ENCODE measurements around the gene LINGO1. TPM values are rescaled to one million over a fixed set of nuclear protein-coding genes. Genes with fewer than 3 reads are reported as not detected.

Gene LINGO1
- total RNA-seq, 1 experiment from 2014 or later, result 51.3 TPM

DNA sequence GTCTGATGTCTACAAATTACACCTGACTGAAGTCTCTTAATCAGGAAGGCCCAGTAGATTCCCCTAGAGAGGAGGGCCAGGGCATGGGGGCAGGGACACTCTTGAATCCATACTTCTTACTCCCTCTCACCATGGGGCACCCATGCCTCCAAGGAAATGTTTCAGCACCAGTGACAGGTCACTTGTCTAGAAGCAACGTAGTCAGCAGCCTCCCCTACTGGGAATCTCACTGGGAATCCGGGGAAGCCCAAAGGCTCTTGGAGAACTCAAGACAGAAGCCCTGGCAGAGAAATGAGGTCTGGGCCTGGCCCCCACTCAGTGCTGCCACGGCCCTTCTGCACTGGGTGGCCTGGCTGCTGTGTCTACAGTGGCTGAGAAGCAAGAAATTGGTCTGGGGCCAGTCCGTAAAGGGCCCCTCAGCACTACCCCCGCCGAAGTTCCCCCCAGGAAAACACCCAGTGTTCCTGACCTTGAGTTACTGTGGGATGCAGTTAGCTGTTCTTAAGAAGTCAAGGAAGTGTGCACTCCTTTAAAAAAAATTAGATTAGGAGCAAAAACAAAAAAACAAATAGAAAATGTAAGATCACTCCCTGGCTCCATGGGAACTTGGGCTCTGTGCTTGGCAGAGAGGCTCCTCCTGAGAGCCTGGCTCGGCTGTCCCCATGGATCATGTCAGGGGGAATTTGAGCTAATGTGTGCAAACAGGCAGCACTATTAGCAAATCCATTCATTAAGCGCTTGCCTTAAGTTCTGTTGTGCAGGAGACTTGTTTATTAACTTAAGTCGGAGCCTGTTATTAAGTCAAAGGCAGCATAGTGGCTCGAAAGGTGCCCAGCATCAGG, 5.4 kb upstream of the LINGO1 start:
- POLR2A ChIA-PET, result no interaction called here
- CTCF ChIA-PET, result interaction anchor here (1.0 to 7.7 kb wide), 4 partner anchors 20 to 233 kb away, joined by 3 to 237 read pairs (median 4); no protein-coding TSS in a partner anchor
- TF ChIP-seq TP53 (CRISPR knock-in tag; IDR thresholded peaks at IDR 0.05) (no peak), ZNF423 (CRISPR knock-in tag; IDR thresholded peaks at IDR 0.05) (peak; percentile 47), NR3C1 (CRISPR knock-in tag; conservative IDR thresholded peaks at IDR 0.05; ENCODE audit: low read depth) (no peak)
- peaks cover 35% of the 10 kb centered on the region for H3K4me1 Mint-ChIP-seq
- no peak for DNase-seq (ENCODE audit: low spot score)
- H3K36me3 Mint-ChIP-seq, result no peaks in the 10 kb centered on the region
- peaks cover 7% of the 10 kb centered on the region for H3K27me3 Mint-ChIP-seq (ENCODE audit: low read depth)
- no peak overlapping the region for H3K27ac Mint-ChIP-seq
- no peak for ATAC-seq
- H3K4me3 Mint-ChIP-seq, result no peak overlapping the region
- H3K9me3 Mint-ChIP-seq, result no peaks in the 10 kb centered on the region

DNA sequence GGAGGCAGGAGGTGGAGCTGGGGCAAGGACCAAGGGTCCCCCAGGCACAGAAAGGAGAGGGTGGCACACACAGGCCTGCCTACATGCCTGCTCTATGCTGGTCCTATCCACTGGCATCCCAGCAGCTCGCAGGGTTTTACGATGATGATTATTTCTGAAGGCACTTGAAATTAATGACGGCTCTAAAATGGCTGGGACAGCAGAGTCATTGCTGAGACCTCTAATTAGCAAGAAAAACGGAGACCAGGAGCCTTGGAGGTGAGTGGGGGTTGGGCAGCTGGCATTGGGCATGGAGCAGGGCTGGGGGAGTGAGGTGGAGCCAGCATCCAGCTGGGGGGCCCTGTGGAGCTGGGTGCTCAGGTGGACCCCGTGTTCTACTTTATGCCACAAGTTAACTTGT, 3.5 kb upstream of the LINGO1 start:
- no peak overlapping the region for H3K27ac Mint-ChIP-seq
- H3K9me3 Mint-ChIP-seq, result no peaks in the 10 kb centered on the region
- DNase-seq (ENCODE audit: low spot score) (no peak), ATAC-seq (no peak)
- ChIA-PET CTCF (interaction anchor here (1.2 to 7.7 kb wide), 7 partner anchors 8 to 449 kb away, joined by 3 to 237 read pairs (median 4); no protein-coding TSS in a partner anchor), POLR2A (no interaction called here)
- peaks cover 30% of the 10 kb centered on the region for H3K4me1 Mint-ChIP-seq
- TF ChIP-seq, protein P1, sequence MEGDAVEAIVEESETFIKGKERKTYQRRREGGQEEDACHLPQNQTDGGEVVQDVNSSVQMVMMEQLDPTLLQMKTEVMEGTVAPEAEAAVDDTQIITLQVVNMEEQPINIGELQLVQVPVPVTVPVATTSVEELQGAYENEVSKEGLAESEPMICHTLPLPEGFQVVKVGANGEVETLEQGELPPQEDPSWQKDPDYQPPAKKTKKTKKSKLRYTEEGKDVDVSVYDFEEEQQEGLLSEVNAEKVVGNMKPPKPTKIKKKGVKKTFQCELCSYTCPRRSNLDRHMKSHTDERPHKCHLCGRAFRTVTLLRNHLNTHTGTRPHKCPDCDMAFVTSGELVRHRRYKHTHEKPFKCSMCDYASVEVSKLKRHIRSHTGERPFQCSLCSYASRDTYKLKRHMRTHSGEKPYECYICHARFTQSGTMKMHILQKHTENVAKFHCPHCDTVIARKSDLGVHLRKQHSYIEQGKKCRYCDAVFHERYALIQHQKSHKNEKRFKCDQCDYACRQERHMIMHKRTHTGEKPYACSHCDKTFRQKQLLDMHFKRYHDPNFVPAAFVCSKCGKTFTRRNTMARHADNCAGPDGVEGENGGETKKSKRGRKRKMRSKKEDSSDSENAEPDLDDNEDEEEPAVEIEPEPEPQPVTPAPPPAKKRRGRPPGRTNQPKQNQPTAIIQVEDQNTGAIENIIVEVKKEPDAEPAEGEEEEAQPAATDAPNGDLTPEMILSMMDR (IDR thresholded peaks at IDR 0.05), result no peak
- TF ChIP-seq, protein P2, sequence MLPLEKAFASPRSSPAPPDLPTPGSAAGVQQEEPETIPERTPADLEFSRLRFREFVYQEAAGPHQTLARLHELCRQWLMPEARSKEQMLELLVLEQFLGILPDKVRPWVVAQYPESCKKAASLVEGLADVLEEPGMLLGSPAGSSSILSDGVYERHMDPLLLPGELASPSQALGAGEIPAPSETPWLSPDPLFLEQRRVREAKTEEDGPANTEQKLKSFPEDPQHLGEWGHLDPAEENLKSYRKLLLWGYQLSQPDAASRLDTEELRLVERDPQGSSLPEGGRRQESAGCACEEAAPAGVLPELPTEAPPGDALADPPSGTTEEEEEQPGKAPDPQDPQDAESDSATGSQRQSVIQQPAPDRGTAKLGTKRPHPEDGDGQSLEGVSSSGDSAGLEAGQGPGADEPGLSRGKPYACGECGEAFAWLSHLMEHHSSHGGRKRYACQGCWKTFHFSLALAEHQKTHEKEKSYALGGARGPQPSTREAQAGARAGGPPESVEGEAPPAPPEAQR (CRISPR knock-in tag; IDR thresholded peaks at IDR 0.05), result no peak
- TF ChIP-seq, protein P3, sequence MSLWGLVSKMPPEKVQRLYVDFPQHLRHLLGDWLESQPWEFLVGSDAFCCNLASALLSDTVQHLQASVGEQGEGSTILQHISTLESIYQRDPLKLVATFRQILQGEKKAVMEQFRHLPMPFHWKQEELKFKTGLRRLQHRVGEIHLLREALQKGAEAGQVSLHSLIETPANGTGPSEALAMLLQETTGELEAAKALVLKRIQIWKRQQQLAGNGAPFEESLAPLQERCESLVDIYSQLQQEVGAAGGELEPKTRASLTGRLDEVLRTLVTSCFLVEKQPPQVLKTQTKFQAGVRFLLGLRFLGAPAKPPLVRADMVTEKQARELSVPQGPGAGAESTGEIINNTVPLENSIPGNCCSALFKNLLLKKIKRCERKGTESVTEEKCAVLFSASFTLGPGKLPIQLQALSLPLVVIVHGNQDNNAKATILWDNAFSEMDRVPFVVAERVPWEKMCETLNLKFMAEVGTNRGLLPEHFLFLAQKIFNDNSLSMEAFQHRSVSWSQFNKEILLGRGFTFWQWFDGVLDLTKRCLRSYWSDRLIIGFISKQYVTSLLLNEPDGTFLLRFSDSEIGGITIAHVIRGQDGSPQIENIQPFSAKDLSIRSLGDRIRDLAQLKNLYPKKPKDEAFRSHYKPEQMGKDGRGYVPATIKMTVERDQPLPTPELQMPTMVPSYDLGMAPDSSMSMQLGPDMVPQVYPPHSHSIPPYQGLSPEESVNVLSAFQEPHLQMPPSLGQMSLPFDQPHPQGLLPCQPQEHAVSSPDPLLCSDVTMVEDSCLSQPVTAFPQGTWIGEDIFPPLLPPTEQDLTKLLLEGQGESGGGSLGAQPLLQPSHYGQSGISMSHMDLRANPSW (CRISPR knock-in tag; conservative IDR thresholded peaks at IDR 0.05; ENCODE audit: low read depth), result no peak
- no peaks in the 10 kb centered on the region for H3K36me3 Mint-ChIP-seq
- no peak overlapping the region for H3K4me3 Mint-ChIP-seq
- H3K27me3 Mint-ChIP-seq (ENCODE audit: low read depth), result peaks cover 7% of the 10 kb centered on the region

DNA sequence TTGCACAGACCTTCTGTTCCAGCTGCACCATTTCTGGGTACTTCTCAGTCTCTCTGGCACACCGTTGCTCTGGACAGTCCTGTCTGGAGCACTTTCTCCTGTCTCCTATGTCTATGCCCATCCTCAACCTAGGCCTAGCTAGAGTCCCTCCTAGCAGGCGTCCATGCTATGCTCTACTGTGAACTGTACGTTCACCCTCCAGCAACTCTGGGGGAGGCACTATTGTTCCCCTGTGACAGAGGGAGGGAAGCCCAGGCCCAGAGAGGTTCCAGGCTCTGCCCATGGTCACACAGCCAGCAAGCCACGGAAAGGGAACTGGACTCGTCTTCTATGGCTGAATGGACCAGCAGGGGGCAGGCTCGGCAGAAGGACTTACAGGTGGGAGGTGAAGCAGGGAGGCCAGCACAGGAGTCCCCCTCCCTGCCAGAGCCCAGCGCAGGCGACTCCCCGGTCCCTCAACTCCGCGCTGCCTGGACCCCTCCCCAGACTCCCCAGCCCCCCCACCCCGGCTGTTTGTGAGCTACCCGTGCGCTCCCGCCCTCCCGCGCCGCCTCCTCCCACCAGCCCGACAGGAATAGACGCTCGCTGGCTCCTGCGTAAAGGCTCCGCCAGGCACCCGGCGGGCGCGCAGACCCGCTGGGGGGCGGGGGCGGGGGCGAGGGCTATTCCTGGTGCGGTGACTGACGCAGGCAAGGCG, 1.7 kb upstream of the LINGO1 start:
- Mint-ChIP-seq H3K9me3 (no peaks in the 10 kb centered on the region), H3K4me3 (peak overlapping the region; percentile 64), H3K4me1 (peaks cover 47% of the 10 kb centered on the region), H3K27me3 (ENCODE audit: low read depth) (peaks cover 7% of the 10 kb centered on the region), H3K36me3 (no peaks in the 10 kb centered on the region), H3K27ac (peak overlapping the region; percentile 93)
- ATAC-seq, result peak; percentile 15
- POLR2A ChIA-PET, result interaction anchor here (0.8 to 1.9 kb wide), 9 partner anchors 9 to 184 kb away, joined by 3 to 9 read pairs (median 4); no protein-coding TSS in a partner anchor
- peak; percentile 92 for DNase-seq (ENCODE audit: low spot score)
- CTCF ChIA-PET, result interaction anchor here (0.6 to 7.7 kb wide), 59 partner anchors 10 to 661 kb away, joined by 3 to 237 read pairs (median 8); no protein-coding TSS in a partner anchor
- TF ChIP-seq, protein P4, sequence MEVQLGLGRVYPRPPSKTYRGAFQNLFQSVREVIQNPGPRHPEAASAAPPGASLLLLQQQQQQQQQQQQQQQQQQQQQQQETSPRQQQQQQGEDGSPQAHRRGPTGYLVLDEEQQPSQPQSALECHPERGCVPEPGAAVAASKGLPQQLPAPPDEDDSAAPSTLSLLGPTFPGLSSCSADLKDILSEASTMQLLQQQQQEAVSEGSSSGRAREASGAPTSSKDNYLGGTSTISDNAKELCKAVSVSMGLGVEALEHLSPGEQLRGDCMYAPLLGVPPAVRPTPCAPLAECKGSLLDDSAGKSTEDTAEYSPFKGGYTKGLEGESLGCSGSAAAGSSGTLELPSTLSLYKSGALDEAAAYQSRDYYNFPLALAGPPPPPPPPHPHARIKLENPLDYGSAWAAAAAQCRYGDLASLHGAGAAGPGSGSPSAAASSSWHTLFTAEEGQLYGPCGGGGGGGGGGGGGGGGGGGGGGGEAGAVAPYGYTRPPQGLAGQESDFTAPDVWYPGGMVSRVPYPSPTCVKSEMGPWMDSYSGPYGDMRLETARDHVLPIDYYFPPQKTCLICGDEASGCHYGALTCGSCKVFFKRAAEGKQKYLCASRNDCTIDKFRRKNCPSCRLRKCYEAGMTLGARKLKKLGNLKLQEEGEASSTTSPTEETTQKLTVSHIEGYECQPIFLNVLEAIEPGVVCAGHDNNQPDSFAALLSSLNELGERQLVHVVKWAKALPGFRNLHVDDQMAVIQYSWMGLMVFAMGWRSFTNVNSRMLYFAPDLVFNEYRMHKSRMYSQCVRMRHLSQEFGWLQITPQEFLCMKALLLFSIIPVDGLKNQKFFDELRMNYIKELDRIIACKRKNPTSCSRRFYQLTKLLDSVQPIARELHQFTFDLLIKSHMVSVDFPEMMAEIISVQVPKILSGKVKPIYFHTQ (CRISPR knock-in tag; IDR thresholded peaks at IDR 0.05), result no peak
- 0 out of 2 replicates have a peak, but pooled peaks have one; percentile 26 for TF ChIP-seq EMX1 (CRISPR knock-in tag; IDR thresholded peaks at IDR 0.05)
- TF ChIP-seq, protein P5, sequence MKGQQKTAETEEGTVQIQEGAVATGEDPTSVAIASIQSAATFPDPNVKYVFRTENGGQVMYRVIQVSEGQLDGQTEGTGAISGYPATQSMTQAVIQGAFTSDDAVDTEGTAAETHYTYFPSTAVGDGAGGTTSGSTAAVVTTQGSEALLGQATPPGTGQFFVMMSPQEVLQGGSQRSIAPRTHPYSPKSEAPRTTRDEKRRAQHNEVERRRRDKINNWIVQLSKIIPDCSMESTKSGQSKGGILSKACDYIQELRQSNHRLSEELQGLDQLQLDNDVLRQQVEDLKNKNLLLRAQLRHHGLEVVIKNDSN (CRISPR knock-in tag; IDR thresholded peaks at IDR 0.05), result no peak
- TF ChIP-seq, protein P6, sequence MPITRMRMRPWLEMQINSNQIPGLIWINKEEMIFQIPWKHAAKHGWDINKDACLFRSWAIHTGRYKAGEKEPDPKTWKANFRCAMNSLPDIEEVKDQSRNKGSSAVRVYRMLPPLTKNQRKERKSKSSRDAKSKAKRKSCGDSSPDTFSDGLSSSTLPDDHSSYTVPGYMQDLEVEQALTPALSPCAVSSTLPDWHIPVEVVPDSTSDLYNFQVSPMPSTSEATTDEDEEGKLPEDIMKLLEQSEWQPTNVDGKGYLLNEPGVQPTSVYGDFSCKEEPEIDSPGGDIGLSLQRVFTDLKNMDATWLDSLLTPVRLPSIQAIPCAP (CRISPR knock-in tag; IDR thresholded peaks at IDR 0.05), result no peak
- 0 out of 2 replicates have a peak, but pooled peaks have one; percentile 63 for TF ChIP-seq MXD4 (CRISPR knock-in tag; IDR thresholded peaks at IDR 0.05; ENCODE audit: borderline replicate concordance)
- TF ChIP-seq, protein P7, sequence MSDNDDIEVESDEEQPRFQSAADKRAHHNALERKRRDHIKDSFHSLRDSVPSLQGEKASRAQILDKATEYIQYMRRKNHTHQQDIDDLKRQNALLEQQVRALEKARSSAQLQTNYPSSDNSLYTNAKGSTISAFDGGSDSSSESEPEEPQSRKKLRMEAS (CRISPR knock-in tag; IDR thresholded peaks at IDR 0.05), result peak; percentile 40; the same call in 1 of the 2 replicates
- TF ChIP-seq JUN (CRISPR knock-in tag; IDR thresholded peaks at IDR 0.05), result no peak
- TF ChIP-seq NFATC4 (CRISPR knock-in tag; IDR thresholded peaks at IDR 0.05), result no peak
- TF ChIP-seq GABPB1 (CRISPR knock-in tag; IDR thresholded peaks at IDR 0.05), result no peak
- TF ChIP-seq RORB (CRISPR knock-in tag; IDR thresholded peaks at IDR 0.05), result no peak
- TF ChIP-seq FOXJ3 (CRISPR knock-in tag; IDR thresholded peaks at IDR 0.05; ENCODE audit: borderline replicate concordance), result no peak
- TF ChIP-seq, protein P8, sequence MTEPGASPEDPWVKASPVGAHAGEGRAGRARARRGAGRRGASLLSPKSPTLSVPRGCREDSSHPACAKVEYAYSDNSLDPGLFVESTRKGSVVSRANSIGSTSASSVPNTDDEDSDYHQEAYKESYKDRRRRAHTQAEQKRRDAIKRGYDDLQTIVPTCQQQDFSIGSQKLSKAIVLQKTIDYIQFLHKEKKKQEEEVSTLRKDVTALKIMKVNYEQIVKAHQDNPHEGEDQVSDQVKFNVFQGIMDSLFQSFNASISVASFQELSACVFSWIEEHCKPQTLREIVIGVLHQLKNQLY (CRISPR knock-in tag; IDR thresholded peaks at IDR 0.05), result no peak

Measured in WTC11 (cell line).